Measurements from ENCODE around the gene FAM181A. TPM values are rescaled to one million over a fixed set of nuclear protein-coding genes. Genes with fewer than 3 reads are reported as not detected.
A peak's percentile ranks its signal among the peaks of the same experiment; 100 is the strongest.

Gene FAM181A
- total and polyA plus RNA-seq, 2 donors (not counting 1 experiment from before 2014, with no cell fraction given): not detected

GRCh38 chr14:93954516-93954830 lies 27.3 kb downstream of the FAM181A start:
- Histone ChIP-seq H3K4me2 (replicated peaks; ENCODE audit: low read depth, low read length, poor library complexity, severe bottlenecking) (peak overlapping the region; percentile 89), H3K4me1 (ENCODE audit: control insufficient read depth in 2 of 2, insufficient read depth in 2 of 2, low read length in 2 of 2) (peaks cover 58 to 67% of the 10 kb centered on the region in 2 donors), H3K9ac (ENCODE audit: low read length) (peak overlapping the region; percentile 51), H3K36me3 (replicated peaks in 1 of 2; ENCODE audit: control extremely low read depth in 1 of 2, control insufficient read depth in 1 of 2, extremely low read depth in 1 of 2, insufficient read depth in 2 of 2, low read length in 1 of 2) (no peaks in the 10 kb centered on the region), H3K79me2 (ENCODE audit: control insufficient read depth, insufficient read depth, low read length) (peaks cover 10% of the 10 kb centered on the region), H3K9me3 (ENCODE audit: control extremely low read depth in 1 of 3, control insufficient read depth in 2 of 3, insufficient read depth in 1 of 3, low read length in 2 of 3) (no peaks in the 10 kb centered on the region), H2AFZ (ENCODE audit: insufficient read depth, low read depth, low read length, poor library complexity, severe bottlenecking) (peak overlapping the region; percentile 72), H3K27me3 (replicated peaks in 1 of 4; ENCODE audit: control extremely low read depth in 1 of 4, control insufficient read depth in 3 of 4, insufficient read depth in 4 of 4, low read length in 3 of 4) (no peaks in the 10 kb centered on the region), H4K20me1 (ENCODE audit: control insufficient read depth, insufficient read depth, low read length, poor library complexity, severe bottlenecking) (no peaks in the 10 kb centered on the region), H3K4me3 (ENCODE audit: control extremely low read depth in 1 of 5, extremely low read depth in 1 of 5, insufficient read depth in 1 of 5, low read depth in 2 of 5, low read length in 4 of 5) (no peak overlapping the region), H3K27ac (ENCODE audit: low read length in 2 of 2) (no peak overlapping the region)
- CTCF ChIA-PET: interaction anchor here (9.0 to 37.7 kb wide), 2 partner anchors 12 to 16 kb away, joined by 117 to 1036 read pairs; no protein-coding TSS in a partner anchor
- Mint-ChIP-seq H3K27me3 (no peaks in the 10 kb centered on the region), H3K27ac (peak overlapping the region; percentile 76), H3K9me3 (ENCODE audit: insufficient read depth) (no peaks in the 10 kb centered on the region), H3K4me3 (peak overlapping the region; percentile 71), H3K4me1 (peaks cover 61% of the 10 kb centered on the region)
- WGBS (ENCODE audit: insufficient coverage): 75% methylated on average over 3 of the region's 4 CpGs
- TF ChIP-seq EZH2 (IDR thresholded peaks at IDR 0.05; ENCODE audit: borderline replicate concordance, insufficient read depth, low read depth, low read length, poor library complexity, severe bottlenecking) (no peak), CTCF (IDR thresholded peaks at IDR 0.05) (no peak)
- no peak for DNase-seq
- ATAC-seq (ENCODE audit: low read depth): no peak
- intact Hi-C loops (cut with micrococcal nuclease): loop anchor here (2.0 kb wide), 1 partner anchor 16 kb away; no protein-coding TSS in a partner anchor
- POLR2A ChIA-PET: no interaction called here
